HFF-Myc (cell line): ENCODE measurements around the gene GRID1.

ENCODE experiments used
- DNase-seq: peaks from one replicate; pipeline ENCODE4 v3.0.0-alpha.2; 2011; ENCODE audit warnings: low read depth; ENCODE audit errors: extremely low read depth
- H3K4me3 ChIP-seq: replicated peaks from 2 replicates; pipeline ENCODE4 v1.5.1; 2011; ENCODE audit warnings: low read depth, mild to moderate bottlenecking, control low read depth, low read length
- CTCF ChIP-seq: IDR thresholded peaks from 2 replicates; pipeline ENCODE4 v1.5.1; 2012; ENCODE audit warnings: mild to moderate bottlenecking, low read depth, low read length, control low read depth; ENCODE audit errors: missing control alignments

The GRID1 gene

GRCh38 chr10:86294346-86295265 lies 72.0 kb downstream of the GRID1 start:
- no peak for DNase-seq
- TF ChIP-seq CTCF, result no peak
- H3K4me3 ChIP-seq, result no peak overlapping the region

- no peak for TF ChIP-seq CTCF
- no peak overlapping the region for H3K4me3 ChIP-seq
- DNase-seq, result no peak
Measured at GRCh38 chr10:86293396-86293791, 73.2 kb downstream of the GRID1 start.

- TF ChIP-seq CTCF, result no peak
- H3K4me3 ChIP-seq, result no peak overlapping the region
- DNase-seq, result no peak
Measured at GRCh38 chr10:86292462-86293395, 73.9 kb downstream of the GRID1 start.

DNA sequence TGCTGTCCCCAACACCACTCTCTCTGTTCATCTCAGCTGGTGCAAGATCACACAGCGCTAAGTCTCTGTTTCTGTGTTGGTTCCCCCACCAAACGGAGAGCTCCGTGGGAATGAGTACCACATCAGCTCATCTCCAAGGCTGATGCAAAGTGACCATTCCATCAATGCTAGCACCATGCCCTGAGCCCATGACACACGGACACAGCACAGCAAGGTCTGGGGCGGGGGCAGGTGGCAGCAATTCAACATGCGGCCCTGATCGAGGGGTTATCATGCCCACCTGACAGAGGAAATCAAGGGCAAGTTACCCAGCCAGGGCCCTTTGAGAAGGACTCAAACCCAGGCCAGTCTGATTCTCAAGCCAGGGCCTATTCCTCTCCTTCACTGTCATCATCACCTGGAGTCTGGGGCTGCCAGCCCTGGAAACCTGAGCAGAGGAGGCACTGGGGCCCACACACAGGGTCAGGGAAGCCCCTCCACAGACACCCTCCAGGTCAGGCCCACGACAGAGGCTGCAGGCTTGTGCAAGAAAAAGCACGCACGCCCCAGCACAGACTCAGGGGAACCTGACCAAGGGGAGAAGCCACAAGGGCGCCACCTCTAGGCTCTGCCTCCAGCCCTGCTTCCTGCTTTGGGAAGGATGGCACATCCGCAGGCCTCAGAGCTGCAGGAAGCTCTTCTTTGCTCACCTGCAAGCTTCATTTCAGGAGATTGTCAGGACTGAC lies 74.8 kb downstream of the GRID1 start:
- TF ChIP-seq CTCF, result no peak
- no peak overlapping the region for H3K4me3 ChIP-seq
- DNase-seq, result no peak

DNA sequence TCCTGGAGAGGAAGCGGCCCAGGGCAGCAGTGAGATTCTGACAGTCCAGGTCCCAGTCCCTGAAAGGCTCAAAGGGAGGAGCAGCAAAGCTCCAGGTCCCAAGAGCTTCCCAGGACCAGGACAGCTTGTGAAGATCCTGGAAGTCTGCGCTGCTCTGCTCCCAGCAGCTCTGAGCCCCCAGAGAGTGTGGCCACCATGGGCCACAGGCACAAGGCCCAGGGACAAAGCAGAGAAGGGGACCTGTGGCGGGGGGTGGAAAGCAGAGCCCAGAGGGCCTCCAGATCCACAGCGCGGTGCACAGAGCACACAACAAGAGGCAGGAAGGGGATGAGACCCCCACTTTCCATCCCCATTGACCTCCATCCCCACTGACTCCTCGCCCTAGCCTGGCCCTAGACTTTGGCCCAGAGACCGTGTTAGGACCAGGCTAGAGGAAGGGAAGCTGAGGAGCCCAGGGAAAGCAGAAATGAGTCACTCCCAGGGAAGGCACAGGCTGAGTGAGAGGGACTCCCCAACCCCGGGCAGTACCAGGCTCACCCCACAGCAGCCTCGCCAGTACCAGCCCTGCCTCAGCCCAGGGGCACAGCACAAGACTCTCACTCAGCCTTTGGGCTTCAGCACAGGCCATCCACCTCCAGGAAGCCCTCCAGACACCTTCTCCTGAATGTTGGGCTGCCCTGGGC lies 75.5 kb downstream of the GRID1 start:
- TF ChIP-seq CTCF, result no peak
- DNase-seq, result no peak
- H3K4me3 ChIP-seq, result no peak overlapping the region

DNA sequence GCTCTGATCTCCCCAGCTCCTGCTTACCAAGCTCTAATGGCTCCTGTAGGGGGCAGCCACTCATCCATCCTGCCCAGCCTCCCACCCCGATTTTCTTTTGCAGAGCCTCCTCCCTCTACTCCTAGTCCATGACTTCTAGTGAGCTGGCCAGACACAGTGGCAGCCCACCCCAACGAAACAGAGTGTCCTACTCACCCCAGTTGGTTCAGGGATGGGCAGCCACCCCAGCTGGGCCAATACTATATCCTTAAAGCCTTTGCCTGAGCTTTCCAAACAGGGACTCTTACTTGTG lies 77.1 kb downstream of the GRID1 start:
- TF ChIP-seq CTCF, result no peak
- no peak overlapping the region for H3K4me3 ChIP-seq
- no peak for DNase-seq
